Hepatocyte (in vitro differentiated cells): ENCODE measurements around the gene ZSWIM7.

Experiments used
- EZH2 ChIP-seq: fragments of 200-600 bp; sonication (generic); IDR thresholded peaks from 2 replicates; pipeline ENCODE4 v1.6.1; 2016; ENCODE audit warnings: antibody characterized with exemption, mild to moderate bottlenecking, borderline replicate concordance
- EZH2phosphoT487 ChIP-seq: fragments of 200-600 bp; sonication (generic); IDR thresholded peaks from one replicate; pipeline ENCODE4 v1.6.1; 2018; ENCODE audit warnings: antibody characterized with exemption, mild to moderate bottlenecking, low read depth, moderate library complexity; ENCODE audit not compliant: unreplicated experiment, severe bottlenecking
- TF ChIP-seq, protein P1 (sequence below): fragments of 200-600 bp; sonication (generic); IDR thresholded peaks from 2 replicates; pipeline ENCODE4 v1.5.1; 2016; ENCODE audit warnings: antibody characterized with exemption, mild to moderate bottlenecking; ENCODE audit not compliant: poor library complexity

DNA sequence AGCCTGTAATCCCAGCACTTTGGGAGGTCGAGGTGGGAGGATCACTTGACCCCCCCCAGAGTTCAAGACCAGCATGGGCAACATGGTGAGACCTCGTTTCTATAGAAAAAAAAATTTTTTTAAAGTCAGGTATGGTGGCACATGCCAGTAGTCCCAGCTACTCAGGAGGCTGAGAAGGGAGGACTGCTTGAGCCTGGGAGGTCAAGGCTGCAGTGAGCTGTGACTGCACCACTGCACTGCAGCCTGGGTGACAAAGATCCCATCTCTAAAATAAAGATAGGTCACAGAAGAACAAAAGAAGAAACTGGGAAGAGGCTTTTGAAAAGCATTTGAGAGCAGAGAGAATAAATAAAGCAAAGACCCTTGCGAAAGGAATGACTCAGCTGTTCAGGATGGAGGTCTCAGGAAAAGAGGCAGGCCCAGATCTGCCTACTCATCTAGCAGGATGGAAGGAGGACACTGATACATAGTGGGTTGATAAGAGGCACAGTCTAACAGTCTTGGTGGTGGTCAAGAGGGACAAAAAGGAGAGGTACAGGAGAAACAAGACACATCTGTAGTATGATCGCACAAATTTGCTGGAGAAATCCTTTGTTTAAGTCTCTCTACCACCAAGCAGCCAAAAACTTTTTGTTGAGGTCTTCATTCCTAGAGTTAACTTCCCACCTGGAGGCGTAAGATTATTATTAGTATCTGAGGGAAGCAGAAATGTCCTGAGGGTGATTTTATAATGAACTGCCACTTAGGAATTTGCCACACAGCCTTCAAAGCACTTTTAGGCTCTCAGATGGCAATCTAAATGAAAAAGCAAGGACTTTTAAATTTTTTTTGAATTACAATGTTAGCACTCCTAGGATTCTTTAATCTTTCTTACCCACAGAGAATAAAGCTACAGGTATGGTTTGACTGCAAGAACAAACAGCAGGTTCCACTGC lies 17.6 kb downstream of the ZSWIM7 start:
- TF ChIP-seq, protein P1, sequence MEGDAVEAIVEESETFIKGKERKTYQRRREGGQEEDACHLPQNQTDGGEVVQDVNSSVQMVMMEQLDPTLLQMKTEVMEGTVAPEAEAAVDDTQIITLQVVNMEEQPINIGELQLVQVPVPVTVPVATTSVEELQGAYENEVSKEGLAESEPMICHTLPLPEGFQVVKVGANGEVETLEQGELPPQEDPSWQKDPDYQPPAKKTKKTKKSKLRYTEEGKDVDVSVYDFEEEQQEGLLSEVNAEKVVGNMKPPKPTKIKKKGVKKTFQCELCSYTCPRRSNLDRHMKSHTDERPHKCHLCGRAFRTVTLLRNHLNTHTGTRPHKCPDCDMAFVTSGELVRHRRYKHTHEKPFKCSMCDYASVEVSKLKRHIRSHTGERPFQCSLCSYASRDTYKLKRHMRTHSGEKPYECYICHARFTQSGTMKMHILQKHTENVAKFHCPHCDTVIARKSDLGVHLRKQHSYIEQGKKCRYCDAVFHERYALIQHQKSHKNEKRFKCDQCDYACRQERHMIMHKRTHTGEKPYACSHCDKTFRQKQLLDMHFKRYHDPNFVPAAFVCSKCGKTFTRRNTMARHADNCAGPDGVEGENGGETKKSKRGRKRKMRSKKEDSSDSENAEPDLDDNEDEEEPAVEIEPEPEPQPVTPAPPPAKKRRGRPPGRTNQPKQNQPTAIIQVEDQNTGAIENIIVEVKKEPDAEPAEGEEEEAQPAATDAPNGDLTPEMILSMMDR = no peak
- no peak for TF ChIP-seq EZH2
- TF ChIP-seq EZH2phosphoT487 = no peak
